ENCODE data around the gene EVA1C. TPM values are rescaled to one million over a fixed set of nuclear protein-coding genes. Genes with fewer than 3 reads are reported as not detected.
"Not testable (repeated sequence)": the region's sequence is repeated elsewhere in the genome, so short reads cannot be mapped to it uniquely, and the experiment has no call there.

EVA1C gene
- total RNA-seq, 1 donor from 2014 or later = 7.5 TPM

- DNase-seq (ENCODE audit: low spot score) = not testable (repeated sequence)
Observed at GRCh38 chr21:32390537-32391224, 21.8 kb upstream of the EVA1C start.

GRCh38 chr21:32391755-32392154 lies 20.8 kb upstream of the EVA1C start:
- no peak for DNase-seq (ENCODE audit: low spot score)

- no peak for DNase-seq (ENCODE audit: low spot score)
Observed at GRCh38 chr21:32392299-32392879, 20.1 kb upstream of the EVA1C start.

- DNase-seq (ENCODE audit: low spot score) = peak; percentile 91
Observed at GRCh38 chr21:32392880-32393676, 19.4 kb upstream of the EVA1C start, which contains the start of gene URB1. Gene URB1, minus strand, starts transcription at chr21:32393012. Its CDS starts 102 bp downstream, at chr21:32392910.

DNA sequence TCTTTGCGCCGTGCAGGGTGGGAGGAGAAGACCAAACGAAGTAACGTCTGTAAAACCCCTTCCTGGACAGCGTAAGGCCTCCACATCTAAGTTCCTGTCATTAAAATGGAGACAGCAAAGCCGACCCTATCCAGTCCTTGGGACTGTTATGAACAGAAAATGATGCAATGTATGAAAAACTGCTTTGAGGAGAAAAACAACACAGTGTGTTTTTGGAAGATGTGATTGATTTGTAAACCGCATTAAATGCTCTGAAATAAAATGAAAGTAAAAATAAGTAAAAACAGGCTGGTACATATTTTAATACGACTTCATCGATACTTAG lies 18.9 kb upstream of the EVA1C start:
- no peak for DNase-seq (ENCODE audit: low spot score)

DNA sequence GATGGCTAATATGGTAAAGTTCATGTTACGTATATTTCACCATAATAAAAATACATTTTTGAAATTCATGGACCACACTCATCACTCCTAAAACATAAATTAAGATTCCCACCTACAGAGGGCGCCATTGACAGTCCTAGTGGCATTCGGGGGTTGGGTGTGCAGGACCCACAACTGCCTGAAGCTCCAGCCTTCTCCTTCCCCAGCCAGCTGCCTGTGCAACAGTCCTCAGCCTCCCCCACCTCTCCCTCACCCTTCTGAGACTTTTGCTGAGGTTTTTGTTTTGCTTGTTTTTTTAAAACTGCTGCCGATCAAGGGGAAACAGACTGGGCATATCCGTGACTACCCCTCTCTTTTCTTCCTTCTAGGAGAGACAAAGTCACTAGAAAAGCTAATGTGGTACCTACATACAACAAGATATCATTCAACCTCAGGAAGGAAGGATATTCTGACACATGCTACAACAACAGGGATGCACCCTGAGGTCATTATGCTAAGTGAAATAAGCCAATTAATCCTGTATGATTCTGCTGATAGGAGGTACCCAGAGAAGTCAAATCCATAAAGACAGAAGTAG lies 9.2 kb upstream of the EVA1C start:
- DNase-seq (ENCODE audit: low spot score) = peak; percentile 86

DNA sequence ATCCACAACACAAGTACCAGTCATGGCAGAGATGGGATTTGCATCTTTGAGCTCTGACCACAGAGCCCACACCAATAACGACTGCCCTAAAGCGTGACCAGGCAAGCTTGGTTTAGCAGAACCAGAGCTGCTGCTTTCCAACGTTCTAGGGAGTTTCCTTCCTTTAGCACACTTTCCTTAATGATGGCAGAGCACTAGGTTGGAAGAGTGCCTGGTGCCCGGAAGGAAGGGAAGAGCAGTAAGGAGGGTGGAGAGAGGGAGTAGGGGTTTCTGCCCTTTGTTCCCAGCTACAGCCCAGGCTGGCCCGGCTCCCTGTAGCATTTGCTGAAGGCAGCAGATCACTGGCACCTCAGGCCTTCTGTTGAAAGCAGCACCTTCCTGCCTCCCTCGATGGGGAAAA lies 6.1 kb upstream of the EVA1C start:
- no peak for DNase-seq (ENCODE audit: low spot score)

- peak; percentile 34 for DNase-seq (ENCODE audit: low spot score)
Observed at GRCh38 chr21:32410291-32410690, 2.2 kb upstream of the EVA1C start.

DNA sequence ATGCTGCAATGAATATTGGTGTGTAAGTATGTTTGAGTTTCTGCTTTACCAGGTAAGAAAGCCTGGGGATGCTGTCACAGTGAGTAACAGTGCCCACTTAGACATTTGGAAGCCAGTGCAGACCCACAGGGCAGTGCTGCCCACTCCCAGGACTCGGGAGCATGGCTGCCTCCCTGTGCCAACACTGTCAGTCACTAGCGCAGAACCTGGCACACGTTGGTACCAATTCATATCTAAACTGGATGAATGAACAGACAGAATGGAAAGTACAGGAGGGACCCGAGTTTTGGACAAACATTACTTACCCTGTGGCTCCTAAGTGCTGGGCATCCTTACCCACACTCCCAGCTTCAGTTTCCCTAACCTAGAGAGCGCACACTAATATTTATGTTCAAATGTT lies 1.6 kb upstream of the EVA1C start:
- DNase-seq (ENCODE audit: low spot score) = no peak

GRCh38 chr21:32411350-32412161 lies 950 bp upstream of the EVA1C start:
- peak; percentile 61 for DNase-seq (ENCODE audit: low spot score)

DNA sequence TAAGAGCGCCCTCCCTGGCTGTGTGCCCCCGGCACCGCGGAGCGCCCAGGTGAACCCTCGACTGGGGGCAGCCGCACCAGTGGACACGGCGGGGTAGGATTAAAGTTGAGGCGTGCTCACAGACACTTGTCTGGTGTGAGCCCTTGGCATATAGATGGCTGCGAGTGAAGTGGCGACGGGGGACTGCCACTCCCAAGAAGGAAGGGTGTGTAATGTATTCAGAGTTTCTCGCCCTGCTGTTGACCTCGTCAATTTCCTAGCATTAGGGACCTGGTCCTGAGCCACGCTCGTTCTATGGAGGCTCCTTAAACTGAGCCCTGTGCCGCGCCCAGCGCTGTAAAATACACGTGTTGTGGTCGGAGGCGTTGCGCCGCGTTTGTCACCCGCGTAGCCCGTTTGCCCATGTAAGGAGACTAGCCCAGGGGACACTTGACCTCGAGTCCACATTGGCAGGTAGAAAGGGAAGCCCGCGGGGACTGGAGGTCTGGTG lies 554 bp downstream of the EVA1C start:
- no peak for DNase-seq (ENCODE audit: low spot score)

GRCh38 chr21:32413697-32414578 lies 1.4 kb downstream of the EVA1C start:
- DNase-seq (ENCODE audit: low spot score) = no peak

DNA sequence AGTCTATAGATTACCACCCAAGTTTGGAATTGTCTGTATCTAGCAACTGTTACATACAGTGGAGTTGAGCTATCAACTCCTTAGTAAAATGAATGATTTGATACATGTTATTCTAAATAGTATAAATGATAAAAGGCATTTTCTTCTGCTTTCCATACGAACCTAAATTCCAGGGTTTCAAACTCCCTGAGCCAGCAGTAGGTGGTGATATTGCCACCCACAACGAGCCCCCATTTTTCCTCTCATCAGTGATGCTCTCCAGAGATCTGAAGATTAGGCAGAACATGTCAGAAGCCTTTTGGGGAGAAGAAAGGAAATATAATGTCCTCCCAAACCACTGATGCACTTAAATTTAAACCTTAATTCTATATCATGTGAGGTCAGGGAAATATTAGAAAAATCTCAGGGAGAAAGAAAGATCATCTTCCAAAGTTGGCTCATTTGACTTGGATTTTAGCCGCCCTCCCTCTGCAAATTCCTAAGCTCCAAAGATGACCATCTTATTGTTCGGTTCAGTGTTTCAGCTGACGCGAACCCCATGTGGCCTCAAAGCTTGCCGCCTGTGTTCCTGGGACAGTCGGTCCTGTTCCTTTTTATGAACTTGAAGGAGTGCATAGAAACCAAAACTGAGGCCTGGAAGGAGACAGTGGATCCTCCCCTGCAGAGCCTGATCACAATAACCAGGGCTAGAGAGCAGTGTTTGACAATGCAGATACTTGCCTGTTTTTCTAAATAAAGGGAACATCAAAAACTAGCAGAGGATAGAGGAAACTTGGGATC lies 2.3 kb downstream of the EVA1C start:
- DNase-seq (ENCODE audit: low spot score) = peak; percentile 28

GRCh38 chr21:32415451-32416398 lies 3.2 kb downstream of the EVA1C start:
- peak; percentile 38 for DNase-seq (ENCODE audit: low spot score)

GRCh38 chr21:32418146-32418545 lies 5.6 kb downstream of the EVA1C start:
- DNase-seq (ENCODE audit: low spot score) = no peak

GRCh38 chr21:32422064-32422463 lies 9.6 kb downstream of the EVA1C start:
- DNase-seq (ENCODE audit: low spot score) = no peak

- no peak for DNase-seq (ENCODE audit: low spot score)
Observed at GRCh38 chr21:32423320-32424190, 11.0 kb downstream of the EVA1C start.

GRCh38 chr21:32424191-32424535 lies 11.7 kb downstream of the EVA1C start:
- no peak for DNase-seq (ENCODE audit: low spot score)

Data from umbilical cord (tissue), 2 donors.